HepG2 (cell line): Measurements from ENCODE around the gene COX7A1. TPM values are rescaled to one million over a fixed set of nuclear protein-coding genes. Genes with fewer than 3 reads are reported as not detected.

Experiments
- GATAD1 ChIP-seq: IDR thresholded peaks from 2 replicates; pipeline ENCODE4 v1.6.1; 2016; ENCODE audit warnings: missing genetic modification reagents, missing compliant biosample characterization
- HNRNPL ChIP-seq: fragments of 200-400 bp; formaldehyde crosslinking; IDR thresholded peaks from 2 replicates; pipeline ENCODE4 v1.6.1; 2017; ENCODE audit warnings: mild to moderate bottlenecking, low read depth, low read length
- MIER3 ChIP-seq: IDR thresholded peaks from 2 replicates; pipeline ENCODE4 v1.6.1; 2016; ENCODE audit warnings: missing compliant biosample characterization, borderline replicate concordance
- PAF1 ChIP-seq: IDR thresholded peaks from 2 replicates; pipeline ENCODE4 v1.6.1; 2016; ENCODE audit warnings: missing genetic modification reagents, missing compliant biosample characterization
- PHF20 ChIP-seq: sonication (generic); formaldehyde crosslinking; IDR thresholded peaks from 2 replicates; pipeline ENCODE4 v1.5.0; 2020; ENCODE audit warnings: mild to moderate bottlenecking, missing genetic modification reagents
- RORA ChIP-seq: sonication (generic); formaldehyde crosslinking; IDR thresholded peaks from 2 replicates; pipeline ENCODE4 v1.5.0; 2020; ENCODE audit warnings: mild to moderate bottlenecking, missing genetic modification reagents, moderate library complexity
- RXRA ChIP-seq: sonication (generic); formaldehyde crosslinking; IDR thresholded peaks from 2 replicates; pipeline ENCODE4 v1.5.1; 2020; ENCODE audit warnings: missing genetic modification reagents
- SOX13 ChIP-seq, 3 experiments: fragments of 450-650 bp in 1 of 3; sonication (generic) in 1 of 3; formaldehyde crosslinking in 1 of 3; IDR thresholded peaks in 2 of 3; conservative IDR thresholded peaks in 1 of 3; 2 replicates each; pipeline versions ENCODE4 v1.5.0 to v1.6.1; 2016 to 2020; ENCODE audit warnings: antibody characterized with exemption in 1 of 3, mild to moderate bottlenecking in 1 of 3, missing compliant biosample characterization in 1 of 3, missing genetic modification reagents in 1 of 3, moderate library complexity in 1 of 3
- SRSF1 ChIP-seq: fragments of 200-400 bp; formaldehyde crosslinking; optimal IDR thresholded peaks from 2 replicates; pipeline ENCODE3; 2017; ENCODE audit warnings: mild to moderate bottlenecking, low read depth, low read length, moderate library complexity
- ZC3H13 ChIP-seq: sonication (generic); formaldehyde crosslinking; IDR thresholded peaks from 2 replicates; pipeline ENCODE4 v1.8.1; 2023; ENCODE audit warnings: mild to moderate bottlenecking, missing genetic modification reagents, moderate library complexity
- ZEB1 ChIP-seq: IDR thresholded peaks from 2 replicates; pipeline ENCODE4 v1.6.1; 2012; ENCODE audit warnings: mild to moderate bottlenecking, low read depth, inconsistent platforms; ENCODE audit not compliant: insufficient replicate concordance
- ZKSCAN8 ChIP-seq: IDR thresholded peaks from 2 replicates; pipeline ENCODE4 v1.6.1; 2016; ENCODE audit warnings: borderline replicate concordance, missing genetic modification reagents, missing compliant biosample characterization
- ZNF230 ChIP-seq: sonication (generic); formaldehyde crosslinking; IDR thresholded peaks from 2 replicates; pipeline ENCODE4 v1.4.0; 2020; ENCODE audit warnings: mild to moderate bottlenecking, missing genetic modification reagents
- ZNF569 ChIP-seq: sonication (generic); formaldehyde crosslinking; IDR thresholded peaks from 2 replicates; pipeline ENCODE4 v1.5.0; 2020; ENCODE audit warnings: mild to moderate bottlenecking, missing genetic modification reagents, moderate library complexity, borderline replicate concordance
- ZNF766 ChIP-seq: sonication (generic); formaldehyde crosslinking; IDR thresholded peaks from 2 replicates; pipeline ENCODE4 v1.5.0; 2020; ENCODE audit warnings: missing genetic modification reagents, borderline replicate concordance
- polyA plus RNA-seq, 8 experiments: library from polyadenylated mRNA; depleted of rRNA in 3 of 8; stranded (reverse) in 7 of 8; unstranded in 1 of 8; fragments of >200 nt; fragmentation: Illumina TruSeq in 4 of 8; extraction: Trizol in 4 of 8; gene quantifications; 2 replicates each; pipeline versions ENCODE4 v1.2.1 to v1.2.3, GENCODE V29; 2011 to 2016; ENCODE audit warnings: low read depth in 4 of 8, missing spikeins in 1 of 8, mixed read lengths in 1 of 8; ENCODE audit not compliant: insufficient read depth in 1 of 8
- total RNA-seq, 5 experiments: library from RNA; depleted of rRNA; stranded (reverse); fragments of >200 nt; fragmentation: Illumina TruSeq; extraction: Trizol; gene quantifications; 2 replicates each; pipeline ENCODE4 v1.2.3, GENCODE V29; 2016; ENCODE audit warnings: low read depth in 1 of 5
- TF ChIP-seq, protein P1 (sequence below): sonication (generic); formaldehyde crosslinking; IDR thresholded peaks from 2 replicates; pipeline ENCODE4 v1.5.1; 2020; ENCODE audit warnings: mild to moderate bottlenecking, missing genetic modification reagents, moderate library complexity
- TF ChIP-seq, protein P2 (sequence below): sonication (generic); formaldehyde crosslinking; IDR thresholded peaks from 2 replicates; pipeline ENCODE4 v1.4.0; 2020; ENCODE audit warnings: missing genetic modification reagents, borderline replicate concordance
- TF ChIP-seq, protein P3 (sequence below): sonication (generic); formaldehyde crosslinking; IDR thresholded peaks from 2 replicates; pipeline ENCODE4 v1.4.0; 2020; ENCODE audit warnings: missing genetic modification reagents, borderline replicate concordance

Gene COX7A1
- total and polyA plus RNA-seq, 2 of the 13 experiments (the other 11 are each of a cell fraction or from before 2014, with no cell fraction given), result not detected

DNA sequence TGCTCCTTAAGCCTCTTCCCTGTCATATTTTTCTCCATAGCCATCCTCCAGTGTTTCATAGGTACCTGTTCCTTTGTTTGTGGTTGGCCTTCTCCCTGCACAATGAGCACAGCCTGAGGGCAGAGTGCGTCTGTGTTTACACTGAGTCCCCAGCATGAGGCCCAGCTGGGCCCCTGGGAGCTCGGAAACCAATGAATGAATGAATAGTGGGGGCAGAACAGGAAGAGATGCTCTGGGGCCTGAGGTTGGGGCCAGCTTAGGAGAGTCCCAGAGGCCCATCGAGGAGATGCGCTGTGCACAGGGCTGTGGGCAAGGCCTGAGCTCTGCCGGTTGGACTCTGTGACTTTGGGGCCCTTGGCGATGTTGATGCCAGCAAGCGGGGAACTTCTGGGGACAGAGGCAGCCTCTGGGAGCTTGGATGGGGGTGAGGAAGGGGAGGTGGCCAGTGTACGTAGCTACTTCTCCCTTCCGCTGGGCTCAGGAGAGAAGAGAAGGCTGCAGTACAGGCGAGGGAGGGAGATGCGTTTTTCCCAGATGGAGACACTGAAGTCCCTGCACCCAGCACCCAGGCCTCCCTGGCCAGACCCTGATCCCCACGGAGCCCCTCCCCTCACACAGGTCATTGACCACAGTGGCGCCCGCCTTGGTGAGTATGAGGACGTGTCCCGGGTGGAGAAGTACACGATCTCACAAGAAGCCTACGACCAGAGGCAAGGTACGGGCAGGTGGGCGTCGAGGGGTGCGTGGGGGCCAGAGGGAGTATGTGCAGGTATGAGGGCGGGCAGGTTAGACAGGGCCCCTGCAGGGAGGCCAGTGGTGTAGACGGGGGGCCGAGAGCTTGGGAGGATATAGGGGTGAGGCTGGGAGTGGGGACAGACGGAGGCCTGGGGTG lies 31.9 kb downstream of the COX7A1 start (continued):
- TF ChIP-seq, protein P1, sequence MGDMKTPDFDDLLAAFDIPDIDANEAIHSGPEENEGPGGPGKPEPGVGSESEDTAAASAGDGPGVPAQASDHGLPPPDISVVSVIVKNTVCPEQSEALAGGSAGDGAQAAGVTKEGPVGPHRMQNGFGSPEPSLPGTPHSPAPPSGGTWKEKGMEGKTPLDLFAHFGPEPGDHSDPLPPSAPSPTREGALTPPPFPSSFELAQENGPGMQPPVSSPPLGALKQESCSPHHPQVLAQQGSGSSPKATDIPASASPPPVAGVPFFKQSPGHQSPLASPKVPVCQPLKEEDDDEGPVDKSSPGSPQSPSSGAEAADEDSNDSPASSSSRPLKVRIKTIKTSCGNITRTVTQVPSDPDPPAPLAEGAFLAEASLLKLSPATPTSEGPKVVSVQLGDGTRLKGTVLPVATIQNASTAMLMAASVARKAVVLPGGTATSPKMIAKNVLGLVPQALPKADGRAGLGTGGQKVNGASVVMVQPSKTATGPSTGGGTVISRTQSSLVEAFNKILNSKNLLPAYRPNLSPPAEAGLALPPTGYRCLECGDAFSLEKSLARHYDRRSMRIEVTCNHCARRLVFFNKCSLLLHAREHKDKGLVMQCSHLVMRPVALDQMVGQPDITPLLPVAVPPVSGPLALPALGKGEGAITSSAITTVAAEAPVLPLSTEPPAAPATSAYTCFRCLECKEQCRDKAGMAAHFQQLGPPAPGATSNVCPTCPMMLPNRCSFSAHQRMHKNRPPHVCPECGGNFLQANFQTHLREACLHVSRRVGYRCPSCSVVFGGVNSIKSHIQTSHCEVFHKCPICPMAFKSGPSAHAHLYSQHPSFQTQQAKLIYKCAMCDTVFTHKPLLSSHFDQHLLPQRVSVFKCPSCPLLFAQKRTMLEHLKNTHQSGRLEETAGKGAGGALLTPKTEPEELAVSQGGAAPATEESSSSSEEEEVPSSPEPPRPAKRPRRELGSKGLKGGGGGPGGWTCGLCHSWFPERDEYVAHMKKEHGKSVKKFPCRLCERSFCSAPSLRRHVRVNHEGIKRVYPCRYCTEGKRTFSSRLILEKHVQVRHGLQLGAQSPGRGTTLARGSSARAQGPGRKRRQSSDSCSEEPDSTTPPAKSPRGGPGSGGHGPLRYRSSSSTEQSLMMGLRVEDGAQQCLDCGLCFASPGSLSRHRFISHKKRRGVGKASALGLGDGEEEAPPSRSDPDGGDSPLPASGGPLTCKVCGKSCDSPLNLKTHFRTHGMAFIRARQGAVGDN (CRISPR knock-in tag), result peak; percentile 97
- TF ChIP-seq ZC3H13, result peak; percentile 41; the same call in 1 of the 2 replicates
- TF ChIP-seq PHF20 (CRISPR knock-in tag), result peak; percentile 41
- TF ChIP-seq ZNF230 (CRISPR knock-in tag), result peak; percentile 54; the same call in 1 of the 2 replicates
- TF ChIP-seq GATAD1 (CRISPR knock-in tag), result peak; percentile 75
- peak; percentile 67; the same call in 1 of the 2 replicates for TF ChIP-seq HNRNPL
- TF ChIP-seq, protein P2, sequence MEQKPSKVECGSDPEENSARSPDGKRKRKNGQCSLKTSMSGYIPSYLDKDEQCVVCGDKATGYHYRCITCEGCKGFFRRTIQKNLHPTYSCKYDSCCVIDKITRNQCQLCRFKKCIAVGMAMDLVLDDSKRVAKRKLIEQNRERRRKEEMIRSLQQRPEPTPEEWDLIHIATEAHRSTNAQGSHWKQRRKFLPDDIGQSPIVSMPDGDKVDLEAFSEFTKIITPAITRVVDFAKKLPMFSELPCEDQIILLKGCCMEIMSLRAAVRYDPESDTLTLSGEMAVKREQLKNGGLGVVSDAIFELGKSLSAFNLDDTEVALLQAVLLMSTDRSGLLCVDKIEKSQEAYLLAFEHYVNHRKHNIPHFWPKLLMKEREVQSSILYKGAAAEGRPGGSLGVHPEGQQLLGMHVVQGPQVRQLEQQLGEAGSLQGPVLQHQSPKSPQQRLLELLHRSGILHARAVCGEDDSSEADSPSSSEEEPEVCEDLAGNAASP (CRISPR knock-in tag), result peak; percentile 63; the same call in 1 of the 2 replicates
- peak; percentile 71 for TF ChIP-seq SRSF1
- TF ChIP-seq PAF1 (CRISPR knock-in tag), result no peak
- TF ChIP-seq, protein P3, sequence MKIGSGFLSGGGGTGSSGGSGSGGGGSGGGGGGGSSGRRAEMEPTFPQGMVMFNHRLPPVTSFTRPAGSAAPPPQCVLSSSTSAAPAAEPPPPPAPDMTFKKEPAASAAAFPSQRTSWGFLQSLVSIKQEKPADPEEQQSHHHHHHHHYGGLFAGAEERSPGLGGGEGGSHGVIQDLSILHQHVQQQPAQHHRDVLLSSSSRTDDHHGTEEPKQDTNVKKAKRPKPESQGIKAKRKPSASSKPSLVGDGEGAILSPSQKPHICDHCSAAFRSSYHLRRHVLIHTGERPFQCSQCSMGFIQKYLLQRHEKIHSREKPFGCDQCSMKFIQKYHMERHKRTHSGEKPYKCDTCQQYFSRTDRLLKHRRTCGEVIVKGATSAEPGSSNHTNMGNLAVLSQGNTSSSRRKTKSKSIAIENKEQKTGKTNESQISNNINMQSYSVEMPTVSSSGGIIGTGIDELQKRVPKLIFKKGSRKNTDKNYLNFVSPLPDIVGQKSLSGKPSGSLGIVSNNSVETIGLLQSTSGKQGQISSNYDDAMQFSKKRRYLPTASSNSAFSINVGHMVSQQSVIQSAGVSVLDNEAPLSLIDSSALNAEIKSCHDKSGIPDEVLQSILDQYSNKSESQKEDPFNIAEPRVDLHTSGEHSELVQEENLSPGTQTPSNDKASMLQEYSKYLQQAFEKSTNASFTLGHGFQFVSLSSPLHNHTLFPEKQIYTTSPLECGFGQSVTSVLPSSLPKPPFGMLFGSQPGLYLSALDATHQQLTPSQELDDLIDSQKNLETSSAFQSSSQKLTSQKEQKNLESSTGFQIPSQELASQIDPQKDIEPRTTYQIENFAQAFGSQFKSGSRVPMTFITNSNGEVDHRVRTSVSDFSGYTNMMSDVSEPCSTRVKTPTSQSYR (CRISPR knock-in tag), result peak; percentile 70
- TF ChIP-seq RXRA (CRISPR knock-in tag), result peak; percentile 73; the same call in 1 of the 2 replicates
- TF ChIP-seq ZNF766, result peak; percentile 9; the same call in 1 of the 2 replicates
- peak; percentile 70; the same call in 1 of the 2 replicates for TF ChIP-seq ZKSCAN8 (CRISPR knock-in tag)
- peak; percentile 69; the same call in 1 of the 2 replicates for TF ChIP-seq MIER3 (CRISPR knock-in tag)
- no peak for TF ChIP-seq RORA (CRISPR knock-in tag)
- TF ChIP-seq ZNF569, result 0 out of 2 replicates have a peak, but pooled peaks have one; percentile 59
- TF ChIP-seq SOX13 (IDR thresholded peaks at IDR 0.05), result peak; percentile 76; the same call in 1 of the 2 replicates
- peak in 1 of 2 experiments; percentile 93; a peak in 2 of 4 replicates for TF ChIP-seq SOX13 (CRISPR knock-in tag; conservative IDR thresholded peaks at IDR 0.05 in 1 of 2, IDR thresholded peaks at IDR 0.05 in 1 of 2)
- peak; percentile 68 for TF ChIP-seq ZEB1
